ENCODE results near the gene ANKRD18B.
"Not testable (repeated sequence)": the region's sequence is repeated elsewhere in the genome, so short reads cannot be mapped to it uniquely, and the experiment has no call there.

ANKRD18B gene

DNA sequence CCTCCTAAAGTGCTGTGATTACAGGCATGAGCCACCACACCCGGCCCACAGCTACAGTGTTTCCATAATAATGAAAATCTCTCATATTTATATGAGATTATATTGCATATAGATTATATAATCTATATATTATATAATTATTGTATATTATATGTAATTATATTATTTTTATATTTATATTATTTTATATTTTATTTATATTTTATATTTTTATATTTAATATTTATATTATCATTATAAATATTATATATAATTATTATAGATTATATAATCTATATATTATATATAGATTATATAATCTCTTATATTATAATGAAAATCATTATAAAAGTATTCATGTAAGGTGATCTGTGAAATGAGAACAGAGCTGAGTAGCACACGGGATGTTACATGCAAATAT, 11.5 kb downstream of the ANKRD18B start:
- no peak for DNase-seq

DNA sequence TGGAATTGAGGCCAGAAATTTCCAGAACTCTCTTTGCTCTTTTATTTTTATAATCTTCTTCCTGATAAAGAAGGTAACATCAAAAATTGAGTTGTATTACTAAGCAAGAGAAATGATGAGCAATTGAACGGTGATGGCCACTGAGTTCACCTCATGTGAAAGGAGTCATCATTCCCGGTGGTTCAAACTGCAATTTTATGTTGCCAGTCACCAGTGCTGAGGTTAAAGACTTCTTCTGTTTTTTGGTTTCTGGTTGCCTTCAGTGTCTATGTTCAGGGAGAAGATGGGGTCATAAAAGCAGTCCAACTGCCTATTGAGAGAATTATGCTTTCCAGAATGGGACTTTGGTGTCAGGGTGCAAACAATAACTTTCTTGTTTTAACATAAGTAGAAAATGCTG, 19.4 kb downstream of the ANKRD18B start:
- DNase-seq, result not testable (repeated sequence)

DNA sequence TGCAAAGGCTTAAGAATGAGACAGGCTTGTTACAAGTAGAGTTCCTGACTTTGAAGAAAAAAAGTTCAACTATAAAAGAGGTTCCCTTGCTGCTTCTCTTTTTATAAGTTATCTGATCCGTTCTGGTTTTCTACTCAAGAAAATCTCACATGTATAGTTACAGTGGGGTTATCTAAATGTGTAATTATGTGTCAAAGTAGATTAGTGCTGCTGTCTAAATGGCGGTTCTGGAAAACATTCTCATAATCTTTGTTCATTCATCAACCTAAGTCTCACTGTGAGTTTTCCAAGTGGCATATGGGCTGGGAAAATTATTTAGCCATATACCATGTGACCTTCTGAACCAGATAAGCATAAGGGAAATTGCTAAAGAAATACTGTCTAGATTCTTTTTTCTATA, 21.7 kb downstream of the ANKRD18B start:
- not testable (repeated sequence) for DNase-seq

DNA sequence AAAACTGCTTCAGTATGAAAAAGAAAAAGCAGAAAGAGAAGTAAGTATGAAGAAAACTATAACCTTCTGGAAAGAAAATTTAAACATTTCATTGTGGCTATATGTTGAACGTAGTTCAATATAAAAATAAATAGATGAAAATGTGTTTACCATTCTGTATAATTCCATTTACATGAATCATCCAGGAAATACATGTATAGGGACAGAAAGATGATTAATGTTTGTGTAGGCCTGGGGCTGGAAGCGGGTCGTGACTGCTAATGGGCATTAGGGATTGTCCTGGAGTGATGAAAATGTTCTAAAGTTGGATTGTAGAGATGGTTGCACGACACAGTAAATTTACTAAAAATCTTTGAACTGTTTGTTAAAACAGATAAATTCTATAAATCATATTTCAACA, 24.8 kb downstream of the ANKRD18B start:
- not testable (repeated sequence) for DNase-seq

DNA sequence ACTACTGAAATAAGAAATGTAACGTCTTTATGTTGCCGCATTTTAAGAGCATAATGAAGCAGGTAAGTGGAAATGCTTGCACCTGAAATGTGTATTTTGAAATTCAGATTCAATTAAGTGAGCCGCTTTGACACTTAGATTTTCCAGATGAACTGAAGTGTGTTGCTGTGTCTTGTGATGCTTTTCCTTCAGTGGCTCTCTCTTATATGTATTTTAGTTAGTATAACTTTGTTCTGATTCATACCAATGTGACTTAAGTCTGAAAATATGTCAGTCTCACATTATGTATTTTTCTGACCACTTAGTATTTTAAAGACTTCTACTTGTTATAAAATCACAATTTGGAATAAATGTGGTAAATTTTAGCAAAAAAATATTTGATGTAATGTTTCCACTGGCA, 25.4 kb downstream of the ANKRD18B start:
- DNase-seq, result not testable (repeated sequence)

DNA sequence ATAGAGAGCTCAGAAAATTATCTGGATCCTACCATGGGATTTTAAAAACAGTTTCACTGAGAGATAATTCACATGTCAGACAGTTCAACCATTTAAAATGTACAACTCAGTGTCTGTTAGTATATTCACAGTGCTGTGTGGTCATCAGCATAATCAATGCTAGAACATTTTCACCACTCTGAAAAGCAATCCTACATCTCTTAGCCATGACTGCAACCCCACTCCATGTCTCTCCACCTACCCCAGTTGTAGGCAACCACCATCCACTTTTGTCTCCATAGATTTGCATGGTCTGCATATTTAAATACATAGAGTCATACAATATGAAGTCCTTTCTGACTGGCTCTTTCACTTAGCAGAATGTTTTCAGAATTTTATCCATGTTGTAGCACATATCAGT, 27.1 kb downstream of the ANKRD18B start:
- DNase-seq, result not testable (repeated sequence)

DNA sequence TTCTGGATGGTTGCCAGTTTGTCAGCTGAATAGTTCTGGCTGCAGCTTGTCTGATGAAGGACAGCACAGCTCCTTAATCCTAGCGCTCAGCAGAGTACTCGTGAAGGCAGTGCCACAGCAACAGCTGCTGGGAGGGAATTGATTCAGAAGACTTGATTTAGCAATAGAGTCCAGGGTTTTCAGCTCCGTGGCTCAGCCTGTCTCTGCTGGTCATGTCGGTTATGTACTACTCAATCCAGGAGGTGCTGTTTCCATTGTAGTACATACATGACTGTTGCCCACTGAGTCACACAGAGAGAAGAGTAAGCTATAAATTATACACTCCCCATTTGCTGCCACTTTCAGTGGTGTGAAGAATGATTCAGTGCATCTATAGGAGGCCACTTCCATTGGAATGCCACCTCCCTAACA, 28.3 kb downstream of the ANKRD18B start:
- DNase-seq, result not testable (repeated sequence)

DNA sequence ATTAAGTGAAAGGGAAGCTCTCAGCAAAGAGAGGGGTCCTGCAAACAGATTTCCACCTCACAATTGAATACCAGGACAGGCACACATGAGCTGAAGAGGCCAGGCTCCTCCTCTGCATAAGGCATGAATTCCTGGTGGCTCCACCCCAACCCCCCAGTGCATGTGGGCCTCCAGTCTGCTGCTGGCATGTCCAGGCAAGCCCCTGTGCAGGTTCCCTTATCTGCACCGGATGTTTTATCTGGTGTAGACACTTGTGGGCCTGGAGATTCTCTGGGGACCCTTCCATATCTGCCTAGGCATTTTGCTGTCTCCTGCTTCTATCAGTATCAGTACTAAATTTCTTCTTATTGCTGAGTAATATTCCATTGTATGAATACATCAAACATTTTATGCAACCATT, 36.2 kb downstream of the ANKRD18B start:
- DNase-seq, result not testable (repeated sequence)

DNA sequence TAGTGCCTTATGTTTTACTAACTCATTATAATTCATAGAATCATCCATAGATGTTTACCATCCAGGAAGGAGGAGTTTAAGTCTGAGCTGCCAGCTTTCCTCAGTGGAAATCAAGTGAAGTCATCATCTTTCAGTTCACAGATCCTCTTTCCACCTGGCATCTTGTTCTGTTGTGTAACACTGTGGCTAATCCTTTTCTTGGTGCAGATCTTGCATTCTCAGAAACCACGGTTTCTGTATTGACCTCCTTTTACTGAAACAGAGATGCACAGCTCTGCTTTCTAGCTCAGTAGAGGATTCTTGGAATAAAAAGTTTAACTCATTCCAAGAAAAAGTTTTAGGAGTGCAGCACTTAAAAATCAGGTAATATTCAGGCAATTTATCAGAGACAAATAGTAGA, 38.1 kb downstream of the ANKRD18B start:
- not testable (repeated sequence) for DNase-seq

DNA sequence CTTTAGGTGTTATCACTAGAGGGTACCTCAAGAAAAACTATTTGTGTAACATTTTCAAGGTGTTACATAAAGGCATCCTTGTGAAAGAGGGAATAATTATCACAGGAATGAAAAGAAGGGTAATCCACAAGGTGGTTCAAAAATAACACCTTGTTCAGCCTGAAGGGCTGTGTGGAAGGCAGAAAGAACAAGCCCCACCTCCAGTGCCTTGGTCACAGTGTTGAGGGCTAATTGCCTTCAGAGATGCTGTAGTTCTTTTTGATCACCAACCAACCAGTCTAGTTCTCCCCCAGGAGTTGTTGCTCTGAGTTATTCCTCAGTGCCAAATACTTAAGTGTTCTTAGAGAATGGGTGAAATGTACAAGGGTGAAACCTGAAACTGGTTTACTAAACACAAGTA, 43.7 kb downstream of the ANKRD18B start:
- not testable (repeated sequence) for DNase-seq

DNA sequence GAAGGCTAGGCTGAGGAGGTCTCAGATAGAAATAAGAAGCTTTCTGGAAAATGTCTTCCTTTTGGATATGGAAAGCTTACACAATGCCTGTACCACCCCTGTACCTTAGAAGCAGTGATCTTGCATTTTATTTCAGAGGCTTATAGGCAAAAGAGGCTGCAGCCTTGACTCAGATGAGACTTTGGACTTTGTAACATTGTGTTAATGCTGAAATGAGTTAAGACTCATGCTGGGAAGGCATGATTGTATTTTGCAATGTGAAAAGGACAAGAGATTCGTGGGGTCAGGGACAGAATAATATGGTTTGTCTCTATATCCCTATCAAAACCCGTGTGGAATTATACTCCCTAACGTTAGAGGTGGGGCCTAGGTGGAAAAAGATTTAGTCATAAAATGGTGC, 53.7 kb downstream of the ANKRD18B start:
- not testable (repeated sequence) for DNase-seq

DNA sequence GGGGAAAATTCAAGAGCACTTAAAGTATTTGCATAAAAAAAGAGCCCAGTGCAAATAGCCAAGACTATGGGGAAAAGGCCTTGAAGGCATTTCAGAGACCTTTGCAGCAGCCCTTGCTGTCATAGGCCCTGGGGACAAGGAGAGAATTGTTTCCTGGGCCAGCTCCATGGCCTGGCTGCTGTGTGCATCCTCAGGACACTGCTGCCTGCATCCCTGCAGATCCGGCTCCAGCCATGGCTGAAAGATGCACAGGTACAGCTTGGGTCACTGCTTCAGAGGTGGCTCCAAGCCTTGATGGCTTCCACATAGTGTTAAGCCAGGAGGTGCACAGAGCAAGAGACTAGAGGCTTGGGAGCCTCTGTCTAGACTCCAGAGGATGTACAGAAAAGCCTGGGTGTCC, 55.9 kb downstream of the ANKRD18B start:
- DNase-seq, result not testable (repeated sequence)

DNA sequence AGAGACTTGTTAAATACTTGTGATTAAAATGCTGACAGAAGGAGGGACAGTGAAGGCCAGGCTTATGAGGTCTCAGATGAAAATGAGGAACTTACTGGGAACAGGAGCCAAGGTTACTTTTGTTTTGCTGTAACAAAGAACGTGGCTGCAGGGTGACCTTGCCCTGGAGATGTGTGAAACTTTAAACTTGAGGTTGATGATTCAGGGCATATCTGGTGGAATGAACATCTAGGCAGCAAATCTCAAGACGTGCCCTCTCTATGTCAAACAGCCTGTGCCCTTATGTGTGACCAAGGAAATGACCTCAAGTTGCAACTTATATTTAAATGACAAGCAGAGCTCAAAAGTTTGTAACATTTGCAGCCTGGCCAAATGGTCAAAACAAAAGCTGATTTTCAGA, 58.6 kb downstream of the ANKRD18B start:
- DNase-seq, result not testable (repeated sequence)

DNA sequence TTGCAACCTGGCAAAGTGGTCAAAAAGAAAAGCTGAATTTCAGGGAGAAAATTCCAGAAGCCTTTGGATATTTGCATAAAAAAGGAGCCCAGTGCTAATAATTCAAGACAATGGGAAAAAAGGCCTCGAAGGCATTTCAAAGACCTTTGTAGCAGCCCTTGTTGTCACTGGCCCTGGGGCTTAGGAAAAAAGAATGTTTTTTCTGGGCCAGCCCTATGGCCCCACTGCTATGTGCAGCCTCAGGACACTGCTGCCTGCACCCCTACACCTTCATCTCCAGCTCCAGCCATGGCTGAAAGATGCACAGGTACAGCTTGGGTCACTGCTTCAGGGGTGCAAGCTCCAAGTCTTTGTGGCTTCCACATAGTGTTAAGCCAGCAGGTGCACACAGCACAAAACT, 62.1 kb downstream of the ANKRD18B start:
- not testable (repeated sequence) for DNase-seq

DNA sequence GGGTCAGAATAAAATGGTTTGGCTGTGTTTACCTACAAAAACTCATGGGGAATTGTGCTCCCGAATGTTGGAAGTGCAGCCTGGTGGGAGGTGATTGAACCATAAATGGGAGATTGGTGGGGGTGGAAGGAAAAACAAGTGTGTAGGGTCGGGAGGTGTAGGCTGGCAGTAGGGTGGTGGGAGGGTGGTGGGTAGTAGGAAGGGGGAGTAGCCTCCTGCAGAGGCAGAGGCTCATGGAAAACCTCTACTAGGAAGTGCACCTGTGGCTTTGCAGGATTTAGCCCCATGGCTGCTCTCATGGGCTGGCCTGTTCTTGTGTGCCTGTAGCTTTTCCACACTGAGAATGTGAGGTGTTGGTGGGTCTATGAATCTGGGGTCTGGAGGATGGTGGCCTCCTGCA, 63.7 kb downstream of the ANKRD18B start:
- not testable (repeated sequence) for DNase-seq

DNA sequence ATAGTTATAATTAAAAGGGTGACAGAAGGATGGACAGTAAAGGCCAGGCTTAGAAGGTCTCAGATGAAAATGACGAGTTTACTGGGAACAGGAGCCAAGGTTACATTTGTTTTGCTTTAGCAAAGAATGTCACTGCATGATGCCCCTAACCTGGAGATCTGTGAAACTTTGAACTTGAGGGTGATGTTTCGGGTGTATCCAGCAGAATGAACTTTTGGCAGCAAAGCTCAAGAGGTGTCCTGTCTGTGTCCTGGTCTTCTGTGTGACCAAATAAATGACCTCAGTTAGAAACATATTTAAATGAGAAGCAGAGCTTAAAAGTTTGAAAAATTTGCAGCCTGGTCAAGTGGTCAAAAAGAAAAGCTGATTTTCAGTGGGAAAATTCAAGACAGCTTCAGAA, 64.8 kb downstream of the ANKRD18B start:
- DNase-seq, result not testable (repeated sequence)

DNA sequence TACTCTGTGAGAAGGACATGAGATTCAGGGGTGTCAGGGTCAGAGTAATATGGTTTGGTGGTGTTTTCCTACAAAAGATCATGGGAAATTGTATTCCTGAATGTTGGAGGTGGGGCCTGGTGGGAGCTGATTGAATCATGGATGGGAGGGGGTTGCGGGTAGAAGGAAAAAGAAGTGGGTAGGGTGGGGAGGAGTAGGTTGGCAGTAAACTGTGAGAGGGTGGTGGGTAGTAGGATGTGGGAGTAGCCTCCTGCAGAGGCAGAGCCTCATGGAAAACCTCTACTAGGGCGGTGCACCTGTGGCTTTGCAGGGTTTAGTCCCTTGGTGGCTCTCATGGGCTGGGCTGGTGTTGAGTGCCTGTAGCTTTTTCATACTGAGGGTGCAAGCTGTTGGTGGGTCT, 66.8 kb downstream of the ANKRD18B start:
- DNase-seq, result not testable (repeated sequence)

DNA sequence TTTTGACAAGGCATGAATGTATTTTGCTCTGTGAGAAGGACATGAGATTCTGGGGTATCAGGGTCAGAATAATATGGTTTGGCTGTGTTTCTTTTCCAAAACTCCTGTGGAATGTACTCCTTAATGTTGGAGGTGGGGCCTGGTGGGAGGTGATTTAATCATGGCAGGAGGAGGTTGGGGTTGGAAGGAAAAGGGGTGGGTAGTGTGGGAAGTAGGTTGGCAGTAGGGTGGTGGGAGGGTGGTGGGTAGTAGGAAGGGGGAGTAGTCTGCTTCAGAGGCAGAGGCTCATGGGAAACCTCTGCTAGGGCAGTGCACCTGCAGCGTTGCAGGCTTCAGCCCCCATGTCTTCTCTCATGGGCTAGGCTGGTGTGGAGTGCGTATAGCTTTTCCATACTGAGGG, 72.9 kb downstream of the ANKRD18B start:
- not testable (repeated sequence) for DNase-seq

DNA sequence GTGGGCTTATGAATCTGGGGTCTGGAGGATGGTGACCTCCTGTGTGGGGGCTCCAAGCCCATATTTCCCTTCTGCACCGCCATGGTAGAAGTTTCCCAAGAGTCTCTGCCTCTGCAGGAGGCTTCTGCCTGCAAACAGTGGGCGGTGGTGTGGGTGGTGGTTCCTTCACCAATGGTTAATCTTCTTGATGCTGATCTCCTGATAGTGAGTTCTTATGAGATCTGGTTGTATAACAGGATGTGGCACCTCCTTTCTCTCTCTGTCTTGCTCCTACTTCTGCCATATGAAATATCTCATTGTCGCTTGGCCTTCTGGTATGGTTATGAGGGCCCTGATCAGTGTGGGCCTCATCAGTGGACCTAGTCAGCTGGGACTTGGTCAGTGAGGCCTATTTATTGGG, 73.3 kb downstream of the ANKRD18B start:
- peak; percentile 7 for DNase-seq

DNA sequence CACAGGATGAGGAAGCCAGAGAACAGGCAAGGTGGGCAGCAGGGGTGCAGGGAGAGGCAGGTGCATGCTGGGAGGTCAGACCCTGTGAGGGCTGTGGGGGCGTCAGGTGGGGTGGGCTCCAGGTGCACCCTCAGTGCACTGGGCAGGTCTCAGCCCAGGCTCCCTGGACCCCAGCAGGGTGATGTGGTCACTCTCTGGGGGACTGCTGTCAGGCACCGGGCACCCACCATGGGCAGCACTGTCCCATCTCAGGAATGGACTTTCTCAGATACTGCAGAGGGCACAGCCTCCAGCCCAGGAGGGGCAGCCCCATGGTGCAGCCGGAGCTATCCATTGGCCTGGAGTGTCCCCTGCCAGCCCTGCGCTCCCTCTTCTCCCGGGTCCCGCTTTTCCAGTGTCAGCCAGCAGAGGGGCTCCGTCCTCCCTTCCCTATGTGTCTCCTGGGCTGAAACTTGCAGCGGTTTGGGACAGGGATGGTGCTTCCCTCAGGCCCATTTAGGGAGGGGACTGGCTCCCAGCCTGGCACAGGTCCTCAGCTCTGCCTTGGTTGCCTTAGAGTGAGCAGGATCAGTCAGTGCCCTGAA, 74.8 kb downstream of the ANKRD18B start:
- DNase-seq, result not testable (repeated sequence)

DNA sequence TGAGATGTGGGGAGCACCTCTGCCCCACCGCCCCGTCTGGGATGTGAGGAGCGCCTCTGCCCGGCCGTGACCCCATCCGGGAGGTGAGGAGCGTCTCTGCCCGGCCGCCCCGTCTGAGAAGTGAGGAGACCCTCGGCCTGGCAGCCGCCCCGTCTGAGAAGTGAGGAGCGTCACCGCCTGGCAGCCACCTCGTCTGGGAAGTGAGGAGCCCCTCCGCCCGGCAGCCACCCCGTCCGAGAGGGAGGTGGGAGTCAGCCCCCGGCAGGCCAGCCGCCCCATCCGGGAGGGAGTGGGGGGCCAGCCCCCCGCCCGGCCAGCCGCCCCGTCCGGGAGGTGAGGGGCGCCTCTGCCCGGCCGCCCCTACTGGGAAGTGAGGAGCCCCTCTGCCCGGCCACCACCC, 76.9 kb downstream of the ANKRD18B start:
- DNase-seq, result not testable (repeated sequence)

DNA sequence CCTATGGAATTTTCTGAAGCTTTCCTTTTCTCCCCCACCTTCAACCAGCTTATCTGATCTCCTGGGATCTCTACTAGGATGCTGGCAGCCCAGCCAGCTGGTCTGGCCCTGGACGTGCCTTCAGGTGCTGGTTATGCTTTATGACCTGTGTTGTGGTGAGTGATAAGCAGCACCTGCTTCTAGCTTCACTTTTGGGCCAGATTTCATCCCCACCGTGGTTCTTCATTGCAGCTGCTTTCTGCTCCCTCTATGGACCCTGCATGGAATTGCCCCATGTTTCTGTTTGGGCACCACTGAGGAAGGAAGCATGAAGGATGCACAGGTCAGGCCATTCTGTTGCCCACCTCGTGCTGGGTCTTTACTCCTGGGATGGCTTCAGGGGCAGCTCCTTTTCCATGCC, 80.2 kb downstream of the ANKRD18B start:
- not testable (repeated sequence) for DNase-seq

DNA sequence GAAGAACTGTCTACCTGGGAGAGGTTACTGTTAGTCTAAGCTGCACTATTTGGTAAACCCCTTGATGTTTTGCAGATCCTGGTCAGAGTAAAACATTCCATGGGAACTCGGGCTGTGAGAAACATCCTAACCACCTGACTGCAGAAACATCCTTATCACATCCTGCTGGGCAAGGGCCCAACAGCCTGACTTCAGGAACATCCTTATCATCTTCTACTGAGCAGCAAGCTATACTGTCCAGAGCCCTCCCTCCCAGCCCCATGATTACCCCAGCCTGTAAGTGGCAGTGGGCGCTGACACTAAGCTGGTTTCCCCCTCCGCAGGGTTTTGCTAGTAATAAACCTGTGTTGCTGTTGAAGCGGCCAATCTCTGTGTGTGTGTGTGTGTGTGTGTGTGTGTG, 80.9 kb downstream of the ANKRD18B start:
- DNase-seq, result not testable (repeated sequence)

DNA sequence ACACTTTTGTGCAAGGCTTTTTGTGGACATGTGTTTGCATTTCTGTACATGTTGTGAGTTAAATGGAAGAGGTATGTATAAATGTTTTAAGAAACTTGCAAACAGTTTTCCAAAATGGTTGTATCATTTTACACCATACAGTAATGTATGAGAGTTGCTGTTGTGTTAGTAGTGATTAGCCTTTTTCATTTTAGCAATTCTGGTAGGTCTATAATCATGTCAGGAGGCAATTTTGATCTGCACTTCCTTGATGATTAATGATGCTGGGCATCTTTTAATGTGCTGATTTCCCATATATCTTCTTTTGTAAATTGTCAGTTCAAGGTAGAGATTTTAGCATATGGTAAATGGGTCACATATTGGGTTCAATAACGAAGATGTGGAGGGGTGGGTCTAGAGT, 87.3 kb downstream of the ANKRD18B start:
- DNase-seq, result no peak

DNA sequence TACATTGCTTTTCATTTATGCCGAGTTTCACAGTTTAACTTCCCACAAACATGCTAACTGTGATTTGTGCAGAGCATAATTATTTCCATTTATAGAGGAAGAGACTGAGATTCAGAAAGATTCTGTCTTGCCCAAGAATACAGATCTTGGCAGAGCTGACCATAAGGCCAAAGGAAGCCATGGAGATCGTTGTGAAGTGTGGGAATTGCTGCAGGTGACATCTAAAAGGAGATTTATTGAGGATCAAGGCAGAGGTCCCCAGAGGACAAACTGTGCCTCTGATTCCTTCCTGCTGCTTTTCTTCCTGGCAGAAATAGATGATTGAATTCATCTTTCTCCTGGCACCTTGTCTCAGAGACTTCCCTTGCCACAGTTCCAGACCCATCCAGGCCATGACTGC, 88.4 kb downstream of the ANKRD18B start:
- not testable (repeated sequence) for DNase-seq

Data from stimulated activated CD4-positive, alpha-beta T cell treated with anti-CD3 and anti-CD28 coated beads, Interleukin-15, amount 100 ng/mL, for 24 hours (primary cell).